Activated T-cell treated with anti-CD3 and anti-CD28 coated beads, Interleukin-2, amount 50 U/mL, for 4 hours (primary cell): ENCODE measurements around the gene DEPP1. TPM values are rescaled to one million over a fixed set of nuclear protein-coding genes. Genes with fewer than 3 reads are reported as not detected.

Experiments
- ATAC-seq, 2 donors: fragments of 200-7000 bp; cut with Tn5 transposase; one replicate each; pipeline ENCODE4 v1.10.0; 2021
- DNase-seq: peaks from one replicate; pipeline ENCODE4 v3.0.0-alpha.2; 2020
- H3K27me3 Mint-ChIP-seq: one replicate; pipeline ENCODE4 v1.8.0; 2021; ENCODE audit warnings: low read depth, mixed read lengths
- H3K36me3 Mint-ChIP-seq: one replicate; pipeline ENCODE4 v1.8.0; 2022; ENCODE audit warnings: mixed read lengths; ENCODE audit not compliant: insufficient read depth
- H3K4me1 Mint-ChIP-seq: one replicate; pipeline ENCODE4 v1.8.0; 2021; ENCODE audit warnings: low read depth, mixed read lengths
- H3K4me3 Mint-ChIP-seq: one replicate; pipeline ENCODE4 v1.8.0; 2021; ENCODE audit warnings: mild to moderate bottlenecking, moderate library complexity, mixed read lengths
- H3K9me3 Mint-ChIP-seq: one replicate; pipeline ENCODE4 v1.8.0; 2021; ENCODE audit warnings: mixed read lengths
- total RNA-seq, 3 donors: library from RNA; stranded (reverse); gene quantifications; one replicate each; pipeline ENCODE4 v1.2.1, GENCODE V29; 2021

DEPP1 gene
- total RNA-seq, 3 donors from 2014 or later = 0.20 to 0.24 (median 0.22) TPM

DNA sequence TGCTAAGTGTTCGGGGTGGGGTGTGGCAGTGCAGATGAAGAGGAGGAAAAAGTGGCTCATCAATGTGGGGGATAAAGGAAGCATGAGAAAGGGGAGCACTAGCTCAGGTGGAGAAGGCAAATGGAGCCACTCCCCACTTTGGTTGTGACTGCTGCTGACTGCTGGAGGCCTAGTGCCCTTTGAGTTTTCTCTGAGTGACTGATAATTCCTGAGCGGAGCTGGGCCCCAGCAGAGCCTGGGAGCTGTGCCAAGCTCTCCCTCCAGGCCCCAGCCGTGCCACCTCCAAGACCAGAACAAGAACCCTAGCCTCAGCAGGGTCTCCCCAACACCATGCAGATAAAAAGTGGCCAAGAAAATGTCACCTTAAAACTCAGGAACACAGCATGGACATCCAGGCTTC is 28.7 kb downstream of the DEPP1 start:
- no peak for DNase-seq
- H3K36me3 Mint-ChIP-seq = peaks cover 5% of the 10 kb centered on the region
- H3K4me3 Mint-ChIP-seq = no peak overlapping the region
- H3K27me3 Mint-ChIP-seq = peaks cover 3% of the 10 kb centered on the region
- peaks cover 2% of the 10 kb centered on the region for H3K4me1 Mint-ChIP-seq
- no peak for ATAC-seq
- H3K9me3 Mint-ChIP-seq = peaks cover 6% of the 10 kb centered on the region

DNA sequence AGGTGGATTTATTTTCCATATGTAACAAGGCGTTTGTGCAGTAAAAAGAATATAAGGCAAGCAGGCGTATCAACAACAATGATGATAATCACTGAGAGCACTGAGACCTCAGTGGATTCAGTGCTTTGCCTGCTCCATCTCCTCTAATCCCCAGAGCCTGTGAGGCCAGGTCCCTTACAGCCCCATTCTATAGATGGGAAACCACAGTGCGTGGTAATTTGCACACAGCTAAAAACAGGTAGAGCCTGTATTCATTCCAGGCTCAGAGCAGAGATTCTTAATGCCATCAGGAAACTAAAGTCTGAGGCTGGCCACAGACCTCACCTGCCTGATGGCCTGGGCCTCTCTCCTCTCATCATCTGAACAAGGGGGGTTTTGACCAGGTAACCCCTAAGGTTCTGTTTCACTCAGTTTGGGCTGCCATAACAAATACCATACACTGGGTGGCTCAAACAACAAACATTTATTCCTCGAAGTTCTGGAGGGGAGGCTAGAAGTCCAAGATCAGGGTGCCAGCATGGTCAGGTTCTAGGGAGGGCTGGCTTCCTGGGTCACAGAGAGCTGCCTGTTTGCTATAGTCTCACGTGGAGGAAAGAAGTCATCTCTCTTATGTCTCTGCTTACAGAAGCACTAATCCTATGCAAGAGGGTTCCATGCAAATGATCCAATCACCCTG is 29.3 kb downstream of the DEPP1 start:
- DNase-seq (no peak), ATAC-seq (no peak)
- Mint-ChIP-seq H3K36me3 (peaks cover 9% of the 10 kb centered on the region), H3K9me3 (peaks cover 13% of the 10 kb centered on the region), H3K4me3 (no peak overlapping the region), H3K4me1 (peaks cover 2% of the 10 kb centered on the region), H3K27me3 (peaks cover 5% of the 10 kb centered on the region)

DNA sequence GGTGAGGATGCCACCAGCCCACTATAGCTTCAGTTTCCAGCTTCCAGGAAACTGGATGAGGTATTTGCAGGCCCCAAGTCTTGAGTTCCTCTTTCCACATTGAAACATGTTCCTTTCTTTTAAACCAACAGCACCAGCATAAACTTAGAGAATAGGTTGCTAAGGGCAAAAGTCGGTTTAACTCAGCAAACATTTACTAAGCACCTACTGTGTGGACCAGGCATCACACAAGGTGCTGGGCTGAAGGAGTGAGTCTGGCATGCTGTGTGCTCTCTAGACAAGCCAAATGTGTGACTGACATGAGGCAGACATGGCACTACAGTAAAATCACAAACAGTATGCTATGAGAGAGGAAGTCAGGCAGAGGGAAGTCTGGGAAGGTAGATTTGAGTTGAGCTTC is 30.0 kb downstream of the DEPP1 start:
- Mint-ChIP-seq H3K36me3 (peaks cover 7% of the 10 kb centered on the region), H3K27me3 (peaks cover 5% of the 10 kb centered on the region), H3K4me1 (peaks cover 2% of the 10 kb centered on the region), H3K9me3 (peaks cover 16% of the 10 kb centered on the region), H3K4me3 (no peak overlapping the region)
- ATAC-seq = no peak
- no peak for DNase-seq

GRCh38 chr10:44947371-44948152 is 31.0 kb downstream of the DEPP1 start:
- peaks cover 10% of the 10 kb centered on the region for H3K27me3 Mint-ChIP-seq
- peaks cover 18% of the 10 kb centered on the region for H3K9me3 Mint-ChIP-seq
- H3K4me3 Mint-ChIP-seq = no peak overlapping the region
- no peak for ATAC-seq
- peaks cover 7% of the 10 kb centered on the region for H3K36me3 Mint-ChIP-seq
- DNase-seq = no peak
- peaks cover 2% of the 10 kb centered on the region for H3K4me1 Mint-ChIP-seq

DNA sequence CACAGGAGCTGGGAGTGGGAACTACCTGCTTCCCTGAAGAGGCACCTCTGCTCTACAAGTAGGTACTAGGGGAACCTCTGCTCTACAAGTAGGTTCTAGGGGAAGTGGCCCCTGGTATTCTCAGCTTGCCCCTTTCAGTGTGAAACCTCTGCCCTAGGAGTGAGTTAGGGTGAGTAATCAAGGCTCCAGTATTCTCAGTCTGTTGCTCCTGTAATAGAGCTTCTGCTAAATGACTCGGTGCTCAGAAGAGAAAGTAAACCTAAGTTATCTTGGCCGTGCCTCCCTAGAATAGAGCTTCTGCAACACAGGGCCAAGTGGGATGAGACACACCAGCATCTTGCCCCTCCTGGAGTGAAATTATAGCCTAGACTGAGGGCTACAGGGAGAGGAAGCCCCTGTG is 32.4 kb downstream of the DEPP1 start:
- peak in 1 of 2 donors; percentile 40 for ATAC-seq
- Mint-ChIP-seq H3K4me1 (peaks cover 2% of the 10 kb centered on the region), H3K36me3 (peaks cover 5% of the 10 kb centered on the region), H3K27me3 (peaks cover 10% of the 10 kb centered on the region), H3K4me3 (no peak overlapping the region), H3K9me3 (peaks cover 19% of the 10 kb centered on the region)
- no peak for DNase-seq

GRCh38 chr10:44944354-44944753 is 34.3 kb downstream of the DEPP1 start:
- Mint-ChIP-seq H3K27me3 (peaks cover 10% of the 10 kb centered on the region), H3K4me1 (peaks cover 2% of the 10 kb centered on the region), H3K36me3 (peaks cover 5% of the 10 kb centered on the region), H3K9me3 (peaks cover 19% of the 10 kb centered on the region), H3K4me3 (no peak overlapping the region)
- ATAC-seq (no peak), DNase-seq (no peak)

GRCh38 chr10:44939691-44940401 is 38.8 kb downstream of the DEPP1 start:
- DNase-seq = no peak
- Mint-ChIP-seq H3K9me3 (peaks cover 12% of the 10 kb centered on the region), H3K36me3 (peaks cover 5% of the 10 kb centered on the region), H3K4me1 (no peaks in the 10 kb centered on the region), H3K27me3 (peaks cover 7% of the 10 kb centered on the region), H3K4me3 (no peak overlapping the region)
- ATAC-seq = no peak

GRCh38 chr10:44938956-44939355 is 39.7 kb downstream of the DEPP1 start:
- Mint-ChIP-seq H3K4me3 (no peak overlapping the region), H3K36me3 (no peaks in the 10 kb centered on the region), H3K27me3 (peaks cover 8% of the 10 kb centered on the region), H3K9me3 (peaks cover 3% of the 10 kb centered on the region), H3K4me1 (no peaks in the 10 kb centered on the region)
- ATAC-seq (no peak), DNase-seq (no peak)

DNA sequence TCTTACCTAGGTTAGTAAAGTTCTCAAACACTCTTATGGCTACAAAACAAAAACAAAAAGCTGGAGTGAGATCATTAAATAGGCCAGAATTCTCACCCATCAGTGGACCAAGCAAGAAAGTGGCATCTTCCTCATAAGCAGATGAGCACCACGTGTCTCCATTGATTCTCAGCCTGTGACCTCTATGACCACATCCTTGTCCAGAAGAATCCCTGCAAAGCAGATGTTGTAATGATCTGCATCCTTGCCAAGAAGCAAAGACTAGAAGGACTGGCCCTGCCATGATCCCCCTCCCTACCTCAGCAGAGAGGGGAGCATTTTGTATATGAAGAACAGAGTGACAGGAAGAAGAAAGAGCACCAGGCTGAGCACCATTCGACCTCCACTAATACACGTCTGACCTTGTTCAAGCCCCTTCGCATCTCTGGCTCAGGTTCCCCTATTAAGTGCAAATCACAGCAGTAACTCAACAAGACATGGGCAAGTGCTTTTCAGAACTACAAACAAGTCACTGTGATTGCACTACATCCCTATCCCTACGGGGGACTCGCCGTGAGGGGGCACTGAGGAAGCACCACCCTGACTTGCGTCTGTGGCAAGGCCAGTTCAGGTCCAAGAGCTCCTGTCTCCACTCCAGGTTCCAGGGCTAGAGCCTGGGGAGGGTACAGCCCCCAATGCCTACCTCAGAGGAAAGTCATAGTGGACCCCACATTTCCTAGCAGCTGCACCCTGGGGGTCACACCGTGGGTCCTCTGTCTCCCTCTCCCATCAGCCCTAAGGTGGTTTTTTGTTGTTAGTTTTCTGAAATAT is 41.2 kb downstream of the DEPP1 start:
- Mint-ChIP-seq H3K27me3 (peaks cover 2% of the 10 kb centered on the region), H3K36me3 (no peaks in the 10 kb centered on the region), H3K4me3 (no peak overlapping the region), H3K9me3 (no peaks in the 10 kb centered on the region), H3K4me1 (no peaks in the 10 kb centered on the region)
- DNase-seq = no peak
- no peak for ATAC-seq

GRCh38 chr10:44936314-44936975 is 42.2 kb downstream of the DEPP1 start:
- ATAC-seq (no peak), DNase-seq (no peak)
- Mint-ChIP-seq H3K36me3 (no peaks in the 10 kb centered on the region), H3K9me3 (no peaks in the 10 kb centered on the region), H3K4me1 (no peaks in the 10 kb centered on the region), H3K4me3 (no peak overlapping the region), H3K27me3 (peaks cover 2% of the 10 kb centered on the region)

DNA sequence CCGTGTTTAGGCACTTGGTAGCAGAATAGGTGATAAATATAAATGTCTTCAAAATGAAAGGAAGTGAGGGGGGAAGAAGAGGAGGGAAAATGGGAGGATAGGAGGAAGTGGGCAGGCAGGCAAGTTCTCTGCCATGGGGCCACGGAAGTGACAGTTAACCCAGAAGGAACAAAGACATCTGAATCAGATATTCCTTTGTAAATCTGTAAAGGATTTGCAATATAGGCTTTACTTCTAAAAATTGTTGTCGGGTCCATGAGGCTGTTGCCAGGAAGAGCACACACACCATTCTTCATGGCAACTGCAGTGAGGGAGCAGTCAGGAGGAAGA is 42.7 kb downstream of the DEPP1 start:
- Mint-ChIP-seq H3K4me3 (no peak overlapping the region), H3K9me3 (no peaks in the 10 kb centered on the region), H3K36me3 (no peaks in the 10 kb centered on the region), H3K4me1 (no peaks in the 10 kb centered on the region), H3K27me3 (peaks cover 2% of the 10 kb centered on the region)
- ATAC-seq = no peak
- no peak for DNase-seq

DNA sequence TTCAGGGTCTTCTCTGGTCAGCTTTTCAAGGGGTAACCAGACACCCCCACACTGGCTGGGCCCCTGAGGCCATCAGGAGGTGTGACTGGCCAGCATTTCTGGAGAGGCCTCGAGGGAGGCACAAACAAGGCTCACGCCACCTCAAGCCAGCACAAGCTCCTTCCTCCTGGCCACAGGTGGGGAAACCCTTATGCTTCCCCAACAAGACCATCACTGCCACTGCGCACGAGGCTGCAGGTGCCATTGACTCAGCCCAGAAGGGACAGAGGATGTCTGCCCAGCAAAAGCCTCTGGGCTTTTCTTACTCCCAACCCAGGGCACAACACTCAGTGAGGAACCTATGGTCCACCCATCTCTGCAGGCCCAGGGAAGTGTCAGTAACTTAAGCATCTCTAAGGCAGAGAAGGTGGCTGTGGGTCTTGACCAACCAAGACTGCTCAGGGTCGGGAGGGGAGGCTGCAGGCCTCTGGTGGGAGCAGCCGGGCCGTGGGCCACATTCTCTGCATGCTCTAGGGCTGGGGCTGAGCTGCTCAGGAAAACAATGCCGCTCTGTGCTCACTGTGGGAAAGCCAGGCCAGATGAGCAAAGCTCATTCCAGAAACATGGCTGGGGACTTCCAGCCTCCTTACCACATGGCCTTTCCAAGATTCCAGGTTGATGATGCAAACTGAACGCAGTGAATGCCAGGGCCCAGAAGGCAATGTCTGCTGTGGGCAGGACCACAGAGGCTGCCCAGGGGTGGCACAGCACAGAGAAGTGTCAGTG is 43.2 kb downstream of the DEPP1 start:
- DNase-seq = no peak
- H3K36me3 Mint-ChIP-seq = no peaks in the 10 kb centered on the region
- H3K4me1 Mint-ChIP-seq = no peaks in the 10 kb centered on the region
- H3K4me3 Mint-ChIP-seq = no peak overlapping the region
- no peaks in the 10 kb centered on the region for H3K9me3 Mint-ChIP-seq
- no peak for ATAC-seq
- peaks cover 2% of the 10 kb centered on the region for H3K27me3 Mint-ChIP-seq

DNA sequence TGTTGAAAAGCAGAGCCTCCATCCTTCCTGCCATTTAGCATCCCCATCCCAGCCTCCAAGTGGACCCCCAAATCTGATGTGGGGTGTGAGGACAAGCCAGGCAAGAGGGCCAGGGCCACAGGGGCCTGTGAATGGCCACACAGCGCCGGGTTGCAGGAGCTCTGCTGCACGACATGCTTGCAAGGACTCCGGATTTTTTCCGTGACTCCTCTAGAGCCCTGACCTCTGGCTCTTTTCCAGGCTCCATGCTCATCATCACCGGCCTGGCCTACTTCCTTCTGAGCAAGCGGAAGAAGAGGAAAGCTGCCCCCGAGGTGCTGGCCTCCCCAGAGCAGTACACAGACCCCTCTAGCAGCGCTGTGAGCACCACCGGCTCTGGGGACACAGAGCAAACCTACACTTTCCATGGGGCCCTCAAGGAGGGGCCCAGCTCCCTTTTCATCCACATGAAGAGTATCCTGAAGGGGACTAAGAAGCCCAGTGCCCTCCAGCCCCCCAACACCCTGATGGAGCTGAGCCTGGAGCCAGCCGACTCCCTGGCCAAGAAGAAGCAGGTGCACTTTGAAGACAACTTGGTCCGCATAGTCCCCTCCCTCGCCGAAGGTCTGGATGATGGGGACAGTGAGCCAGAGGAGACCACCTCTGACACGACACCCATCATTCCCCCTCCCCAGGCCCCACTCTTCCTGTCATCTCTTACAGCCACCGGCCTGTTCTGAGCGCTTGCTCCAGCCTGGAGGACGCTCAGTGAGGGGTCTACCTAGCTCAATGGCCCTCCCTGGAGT is 44.0 kb downstream of the DEPP1 start:
- no peak for DNase-seq
- no peak for ATAC-seq
- Mint-ChIP-seq H3K27me3 (peaks cover 2% of the 10 kb centered on the region), H3K4me3 (no peak overlapping the region), H3K9me3 (no peaks in the 10 kb centered on the region), H3K4me1 (no peaks in the 10 kb centered on the region), H3K36me3 (no peaks in the 10 kb centered on the region)
